ENCODE results near the gene HS3ST5.
"Not testable (repeated sequence)": the region's sequence is repeated elsewhere in the genome, so short reads cannot be mapped to it uniquely, and the experiment has no call there.

Gene HS3ST5

DNA sequence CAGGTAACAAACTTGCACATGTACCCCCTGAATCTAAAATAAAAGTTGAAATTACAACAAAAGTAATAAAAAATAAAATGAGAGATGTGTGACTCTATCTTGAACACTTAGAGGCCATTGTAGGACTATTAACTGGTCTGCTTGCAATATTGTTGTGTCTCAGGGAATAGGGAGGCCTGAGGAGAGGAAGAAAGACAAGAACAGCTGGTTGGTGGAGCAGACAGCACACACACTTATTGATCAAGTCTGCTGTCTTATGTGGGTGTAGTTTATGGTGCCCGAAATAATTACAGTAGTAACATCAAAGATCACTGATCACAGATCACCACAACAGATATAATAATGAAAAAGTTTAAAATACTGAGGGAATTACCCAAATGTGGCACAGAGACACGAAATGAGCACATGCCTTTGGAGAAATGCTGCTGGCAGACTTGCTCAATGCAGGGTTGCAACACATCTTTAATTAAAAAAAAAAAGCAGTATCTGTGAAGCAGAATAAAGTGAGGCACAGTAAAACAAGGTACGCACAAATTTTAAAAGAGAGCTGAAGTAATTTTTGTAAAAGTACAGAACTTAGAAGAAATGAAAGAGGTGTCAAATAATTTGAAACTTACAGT is 261.8 kb downstream of the HS3ST5 start:
- Mint-ChIP-seq H3K27ac (ENCODE audit: low read depth) (no peak overlapping the region), H3K9me3 (no peaks in the 10 kb centered on the region), H3K4me3 (no peak overlapping the region), H3K4me1 (no peaks in the 10 kb centered on the region), H3K27me3 (peaks cover 12% of the 10 kb centered on the region), H3K36me3 (ENCODE audit: insufficient read depth) (no peaks in the 10 kb centered on the region)
- ATAC-seq (replicated peaks; ENCODE audit: extremely low read depth, poor library complexity, severe bottlenecking) (no peak), DNase-seq (ENCODE audit: low spot score in 2 of 2) (no peak)

DNA sequence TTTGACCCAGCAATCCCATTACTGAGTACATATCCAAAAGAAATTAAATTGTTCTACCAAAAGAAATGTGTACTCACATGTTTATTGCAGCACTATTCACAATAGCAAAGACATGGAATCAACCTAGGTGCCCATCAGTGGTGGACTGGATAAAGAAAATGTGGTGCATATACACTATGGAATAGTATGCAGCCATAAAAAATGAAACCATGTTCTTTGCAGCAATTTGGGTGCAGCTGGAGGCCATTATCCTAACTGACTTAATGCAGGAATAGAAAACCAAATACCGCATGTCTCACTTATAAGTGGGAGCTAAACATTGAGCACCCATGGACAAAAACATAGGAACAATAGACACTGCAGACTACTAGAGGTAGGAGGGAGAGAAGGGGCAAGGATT is 262.4 kb downstream of the HS3ST5 start:
- not testable (repeated sequence) for DNase-seq (ENCODE audit: low spot score in 2 of 2); H3K27ac Mint-ChIP-seq (ENCODE audit: low read depth); ATAC-seq (replicated peaks; ENCODE audit: extremely low read depth, poor library complexity, severe bottlenecking); H3K36me3 Mint-ChIP-seq (ENCODE audit: insufficient read depth); H3K9me3 Mint-ChIP-seq; H3K4me1 Mint-ChIP-seq; H3K4me3 Mint-ChIP-seq
- H3K27me3 Mint-ChIP-seq, result peaks cover 12% of the 10 kb centered on the region

DNA sequence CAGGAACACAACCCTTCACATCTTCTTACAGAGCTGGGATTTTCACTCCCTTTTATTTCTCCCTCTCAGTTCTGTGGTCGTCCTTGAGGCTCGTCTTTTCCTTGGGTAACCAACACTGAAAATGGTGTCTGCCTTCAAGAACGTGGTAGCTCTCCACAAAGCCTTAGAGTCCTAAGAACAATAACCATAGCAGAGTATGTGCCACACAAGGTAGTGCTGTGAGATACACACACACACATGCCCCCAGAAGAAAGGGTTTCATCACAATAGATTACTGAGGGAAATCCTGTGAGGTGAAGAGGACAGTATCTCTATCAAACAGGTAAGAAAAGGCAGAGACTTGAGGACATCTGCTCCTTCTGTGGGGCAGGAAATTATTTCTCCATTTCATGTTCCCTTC is 267.0 kb downstream of the HS3ST5 start:
- Mint-ChIP-seq H3K27me3 (peaks cover 6% of the 10 kb centered on the region), H3K9me3 (no peaks in the 10 kb centered on the region), H3K36me3 (ENCODE audit: insufficient read depth) (no peaks in the 10 kb centered on the region), H3K27ac (ENCODE audit: low read depth) (no peak overlapping the region), H3K4me3 (no peak overlapping the region), H3K4me1 (no peaks in the 10 kb centered on the region)
- DNase-seq (ENCODE audit: low spot score in 2 of 2) (no peak), ATAC-seq (replicated peaks; ENCODE audit: extremely low read depth, poor library complexity, severe bottlenecking) (no peak)

DNA sequence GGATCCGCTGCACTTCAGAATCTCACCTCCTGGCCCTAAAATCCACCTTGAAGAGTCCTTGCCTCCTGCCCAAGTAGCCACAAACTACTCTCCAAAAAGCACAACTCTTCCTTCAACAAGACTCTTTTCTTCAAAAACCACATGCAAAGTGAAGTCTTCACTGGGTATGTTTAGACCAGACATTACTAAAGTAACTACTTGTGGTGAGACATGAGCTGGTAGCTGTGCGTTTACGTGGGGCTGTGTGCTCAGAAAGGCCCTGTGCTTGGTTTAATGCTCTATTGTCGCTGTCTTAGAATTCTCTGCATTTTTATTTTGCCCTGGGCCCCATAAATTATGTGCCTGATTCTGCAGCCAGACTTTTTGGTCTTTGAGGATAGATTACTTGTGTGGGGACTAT is 267.5 kb downstream of the HS3ST5 start:
- ATAC-seq (replicated peaks; ENCODE audit: extremely low read depth, poor library complexity, severe bottlenecking) (no peak), DNase-seq (ENCODE audit: low spot score in 2 of 2) (no peak)
- Mint-ChIP-seq H3K36me3 (ENCODE audit: insufficient read depth) (no peaks in the 10 kb centered on the region), H3K27ac (ENCODE audit: low read depth) (no peak overlapping the region), H3K27me3 (peaks cover 10% of the 10 kb centered on the region), H3K4me3 (no peak overlapping the region), H3K9me3 (no peaks in the 10 kb centered on the region), H3K4me1 (no peaks in the 10 kb centered on the region)

DNA sequence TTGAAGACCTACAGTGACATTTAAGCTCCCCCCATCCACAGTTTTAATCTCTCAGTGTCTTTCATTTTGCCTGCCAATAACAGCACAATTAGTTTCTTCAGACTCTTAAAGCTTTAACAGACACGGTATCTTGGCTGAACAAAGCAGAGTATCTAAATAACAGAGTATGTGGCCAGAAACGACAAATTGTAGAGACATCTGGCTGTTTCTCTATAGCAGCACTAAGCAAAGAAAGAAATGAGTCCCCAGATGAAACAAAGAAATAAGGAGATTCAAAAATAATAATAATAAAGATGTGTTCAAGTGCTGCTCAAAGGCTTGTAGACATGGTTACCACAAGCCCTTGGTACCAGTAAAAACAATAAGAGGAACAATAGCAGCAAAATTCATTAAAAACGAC is 274.1 kb downstream of the HS3ST5 start:
- DNase-seq (ENCODE audit: low spot score in 2 of 2) (no peak), ATAC-seq (replicated peaks; ENCODE audit: extremely low read depth, poor library complexity, severe bottlenecking) (no peak)
- H3K4me3 Mint-ChIP-seq, result no peak overlapping the region
- H3K27me3 Mint-ChIP-seq, result peaks cover 38% of the 10 kb centered on the region
- no peaks in the 10 kb centered on the region for H3K4me1 Mint-ChIP-seq
- no peaks in the 10 kb centered on the region for H3K9me3 Mint-ChIP-seq
- H3K36me3 Mint-ChIP-seq (ENCODE audit: insufficient read depth), result no peaks in the 10 kb centered on the region
- no peak overlapping the region for H3K27ac Mint-ChIP-seq (ENCODE audit: low read depth)

DNA sequence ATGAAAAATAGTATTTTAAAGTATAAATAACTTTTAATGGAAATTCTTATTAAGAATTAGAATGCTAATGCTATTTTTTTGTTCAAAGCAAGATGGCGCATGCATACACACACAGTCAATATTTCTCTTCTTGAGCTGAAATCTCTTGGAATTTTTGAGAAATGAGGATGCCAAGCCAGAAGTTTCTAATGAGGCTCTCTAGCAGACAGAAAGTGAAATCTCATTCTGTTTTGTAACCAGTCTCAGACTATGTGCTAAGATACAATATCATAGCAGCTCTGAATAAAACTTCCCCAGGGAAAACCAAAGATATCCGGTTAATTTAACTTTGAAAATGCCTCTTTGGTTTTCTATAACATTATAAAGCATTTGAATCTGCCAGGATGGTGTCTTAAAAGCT is 274.7 kb downstream of the HS3ST5 start:
- H3K27ac Mint-ChIP-seq (ENCODE audit: low read depth), result no peak overlapping the region

DNA sequence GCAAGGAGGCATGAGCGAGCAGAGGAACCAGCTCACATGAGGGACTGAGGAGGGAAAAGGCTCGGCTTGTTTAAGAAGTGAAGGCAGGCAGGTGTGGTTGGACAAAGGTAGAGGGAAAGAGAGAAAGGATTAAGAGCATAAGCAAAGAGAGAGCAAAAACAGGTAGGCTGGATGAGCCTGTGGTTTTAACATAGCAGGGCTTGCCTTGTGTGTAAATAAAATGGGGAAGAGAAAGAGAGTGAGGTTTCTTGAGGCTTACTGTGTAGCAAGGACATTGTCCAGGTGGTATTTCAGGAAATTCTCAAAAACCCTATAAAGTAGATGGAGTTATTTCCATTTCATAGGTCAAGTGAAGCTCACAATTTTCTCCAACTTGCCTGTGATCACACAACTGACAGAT is 278.0 kb downstream of the HS3ST5 start:
- no peak for ATAC-seq (replicated peaks; ENCODE audit: extremely low read depth, poor library complexity, severe bottlenecking)
- no peaks in the 10 kb centered on the region for H3K4me1 Mint-ChIP-seq
- H3K36me3 Mint-ChIP-seq (ENCODE audit: insufficient read depth), result no peaks in the 10 kb centered on the region
- peaks cover 26% of the 10 kb centered on the region for H3K27me3 Mint-ChIP-seq
- H3K4me3 Mint-ChIP-seq, result no peak overlapping the region
- H3K27ac Mint-ChIP-seq (ENCODE audit: low read depth), result no peak overlapping the region
- no peak for DNase-seq (ENCODE audit: low spot score in 2 of 2)
- H3K9me3 Mint-ChIP-seq, result no peaks in the 10 kb centered on the region

More for the DNA sequence above, 274.7 kb downstream of the HS3ST5 start:
- Mint-ChIP-seq H3K36me3 (ENCODE audit: insufficient read depth) (no peaks in the 10 kb centered on the region), H3K27me3 (peaks cover 38% of the 10 kb centered on the region), H3K4me3 (no peak overlapping the region), H3K9me3 (no peaks in the 10 kb centered on the region), H3K4me1 (no peaks in the 10 kb centered on the region)
- DNase-seq (ENCODE audit: low spot score in 2 of 2) (no peak), ATAC-seq (replicated peaks; ENCODE audit: extremely low read depth, poor library complexity, severe bottlenecking) (no peak)

DNA sequence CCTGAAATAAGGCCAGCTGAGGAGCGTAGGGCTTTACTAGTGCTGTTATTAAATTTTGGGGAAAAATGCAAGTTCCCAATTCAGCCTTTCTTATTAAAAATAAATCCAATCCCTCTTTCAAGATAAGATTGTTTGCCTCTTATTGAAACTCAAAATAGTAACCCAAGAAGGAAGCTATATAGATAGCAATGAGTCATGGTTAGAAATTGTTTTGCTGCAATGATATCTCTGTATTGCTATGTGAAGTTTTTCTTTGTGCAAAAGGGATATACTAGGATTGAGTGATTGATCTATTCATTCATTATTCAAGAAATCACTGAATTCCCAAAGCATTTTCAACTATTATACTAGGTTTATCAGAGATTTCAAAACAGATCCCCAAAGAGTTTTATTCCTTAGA is 278.9 kb downstream of the HS3ST5 start:
- no peak for ATAC-seq (replicated peaks; ENCODE audit: extremely low read depth, poor library complexity, severe bottlenecking)

DNA sequence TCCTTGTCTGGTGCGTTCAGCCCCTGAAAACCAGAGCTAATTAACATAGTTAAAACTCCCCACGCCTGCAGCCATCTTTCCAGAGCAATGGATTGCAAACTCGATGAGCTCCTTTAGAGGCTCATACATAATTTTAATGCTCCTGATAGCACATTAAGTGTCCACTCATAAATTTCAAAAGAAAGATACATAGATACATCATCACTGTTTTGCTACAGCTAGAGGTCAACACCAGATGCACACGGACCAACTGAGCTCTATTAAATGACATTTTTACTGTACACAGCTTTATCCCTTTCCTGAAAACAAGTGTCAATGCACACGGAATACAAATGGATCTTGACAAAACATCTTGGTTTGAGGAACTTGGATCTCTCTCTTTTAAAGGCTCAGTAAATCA is 280.6 kb downstream of the HS3ST5 start:
- ATAC-seq (replicated peaks; ENCODE audit: extremely low read depth, poor library complexity, severe bottlenecking) (no peak), DNase-seq (ENCODE audit: low spot score in 2 of 2) (no peak)

More for the DNA sequence above, 278.9 kb downstream of the HS3ST5 start:
- no peak for DNase-seq (ENCODE audit: low spot score in 2 of 2)
- no peaks in the 10 kb centered on the region for H3K36me3 Mint-ChIP-seq (ENCODE audit: insufficient read depth)
- no peak overlapping the region for H3K27ac Mint-ChIP-seq (ENCODE audit: low read depth)
- H3K9me3 Mint-ChIP-seq, result no peaks in the 10 kb centered on the region
- peaks cover 34% of the 10 kb centered on the region for H3K27me3 Mint-ChIP-seq
- H3K4me3 Mint-ChIP-seq, result no peak overlapping the region
- no peaks in the 10 kb centered on the region for H3K4me1 Mint-ChIP-seq

DNA sequence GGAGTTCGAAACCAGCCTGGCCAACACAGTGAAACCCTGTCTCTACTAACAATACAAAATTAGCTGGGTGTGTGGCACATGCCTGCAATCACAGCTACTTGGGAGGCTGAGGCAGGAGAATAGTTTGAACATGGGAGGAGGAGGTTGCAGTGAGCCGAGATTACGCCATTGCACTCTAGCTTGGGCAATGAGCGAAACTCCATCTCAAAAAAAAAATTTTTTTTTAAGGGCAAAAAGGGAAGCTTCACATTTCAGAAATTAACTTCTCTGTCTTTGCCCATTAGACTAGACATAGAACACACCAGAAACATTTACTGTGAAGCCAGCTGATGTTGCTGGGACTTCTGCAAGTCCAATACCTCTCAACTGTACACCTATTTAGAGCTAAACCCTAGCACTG is 281.1 kb downstream of the HS3ST5 start:
- H3K27ac Mint-ChIP-seq (ENCODE audit: low read depth), result no peak overlapping the region
- DNase-seq (ENCODE audit: low spot score in 2 of 2), result no peak
- no peaks in the 10 kb centered on the region for H3K36me3 Mint-ChIP-seq (ENCODE audit: insufficient read depth)
- no peak overlapping the region for H3K4me3 Mint-ChIP-seq
- no peak for ATAC-seq (replicated peaks; ENCODE audit: extremely low read depth, poor library complexity, severe bottlenecking)
- no peaks in the 10 kb centered on the region for H3K4me1 Mint-ChIP-seq
- H3K27me3 Mint-ChIP-seq, result peaks cover 34% of the 10 kb centered on the region
- H3K9me3 Mint-ChIP-seq, result no peaks in the 10 kb centered on the region

More for the DNA sequence above, 280.6 kb downstream of the HS3ST5 start:
- H3K27me3 Mint-ChIP-seq, result peaks cover 34% of the 10 kb centered on the region
- H3K9me3 Mint-ChIP-seq, result no peaks in the 10 kb centered on the region
- H3K4me1 Mint-ChIP-seq, result no peaks in the 10 kb centered on the region
- no peak overlapping the region for H3K27ac Mint-ChIP-seq (ENCODE audit: low read depth)
- no peak overlapping the region for H3K4me3 Mint-ChIP-seq
- H3K36me3 Mint-ChIP-seq (ENCODE audit: insufficient read depth), result no peaks in the 10 kb centered on the region

DNA sequence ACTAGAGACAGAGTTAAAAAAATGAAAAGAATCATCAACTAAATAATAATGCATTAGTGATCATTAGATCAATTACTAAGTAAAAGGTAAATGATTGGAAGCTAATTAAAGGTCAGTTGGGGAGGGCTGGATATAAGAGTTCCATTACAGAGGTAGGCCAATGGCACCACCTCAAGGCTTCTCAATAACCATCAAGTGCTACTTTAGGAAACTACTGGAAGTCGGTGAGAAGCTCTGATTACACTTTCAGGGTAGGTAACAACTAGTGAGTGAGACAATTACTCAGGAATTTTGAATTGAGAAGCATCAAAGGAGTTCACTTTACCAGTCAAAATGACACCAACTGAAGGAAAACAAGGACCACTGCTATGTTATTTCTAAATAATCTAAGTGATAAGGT is 281.7 kb downstream of the HS3ST5 start:
- Mint-ChIP-seq H3K9me3 (no peaks in the 10 kb centered on the region), H3K27ac (ENCODE audit: low read depth) (no peak overlapping the region), H3K27me3 (peaks cover 33% of the 10 kb centered on the region), H3K36me3 (ENCODE audit: insufficient read depth) (no peaks in the 10 kb centered on the region), H3K4me1 (no peaks in the 10 kb centered on the region), H3K4me3 (no peak overlapping the region)
- ATAC-seq (replicated peaks; ENCODE audit: extremely low read depth, poor library complexity, severe bottlenecking) (no peak), DNase-seq (ENCODE audit: low spot score in 2 of 2) (no peak)

DNA sequence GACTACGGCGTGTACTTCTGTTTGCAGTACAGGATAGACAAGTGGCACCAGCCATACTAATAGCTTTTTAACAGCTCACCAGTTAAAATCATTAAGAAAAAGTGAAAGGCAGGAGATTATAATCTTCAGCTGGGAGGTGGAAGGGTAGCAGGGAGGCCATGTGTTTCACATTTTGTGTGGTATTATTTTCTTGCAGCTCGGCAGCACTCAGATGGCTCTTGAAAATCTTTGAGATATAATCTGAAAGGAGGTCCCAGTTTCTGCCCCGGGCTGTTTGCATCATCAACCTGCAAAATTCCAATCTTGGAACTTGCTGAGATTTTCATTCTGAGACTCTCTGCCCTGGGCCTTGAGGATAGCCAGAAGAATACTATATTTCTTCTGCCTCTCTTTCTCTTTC is 284.4 kb downstream of the HS3ST5 start:
- ATAC-seq (replicated peaks; ENCODE audit: extremely low read depth, poor library complexity, severe bottlenecking) (no peak), DNase-seq (ENCODE audit: low spot score in 2 of 2) (no peak)
- Mint-ChIP-seq H3K36me3 (ENCODE audit: insufficient read depth) (no peaks in the 10 kb centered on the region), H3K9me3 (no peaks in the 10 kb centered on the region), H3K4me3 (no peak overlapping the region), H3K27ac (ENCODE audit: low read depth) (no peak overlapping the region), H3K4me1 (no peaks in the 10 kb centered on the region), H3K27me3 (peaks cover 19% of the 10 kb centered on the region)

DNA sequence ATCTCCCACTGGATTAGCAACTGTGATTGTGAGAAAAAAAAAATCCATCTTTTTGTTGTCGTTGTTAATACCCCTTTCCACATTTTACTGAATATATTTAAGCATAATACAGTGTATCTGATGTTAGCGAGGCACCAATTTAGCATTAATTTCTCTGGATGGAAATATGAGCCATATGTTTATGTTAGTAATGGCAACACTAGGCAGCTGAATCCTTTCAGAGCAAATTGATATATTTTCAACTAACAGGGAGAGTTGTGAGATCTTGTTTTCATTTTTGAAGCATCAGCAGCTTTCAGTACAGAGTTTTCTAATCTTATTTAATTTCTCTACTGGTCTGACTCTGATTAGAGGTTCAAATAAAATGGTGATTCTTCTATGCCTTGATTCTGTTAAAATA is 287.1 kb downstream of the HS3ST5 start:
- H3K4me3 Mint-ChIP-seq, result no peak overlapping the region
- no peaks in the 10 kb centered on the region for H3K36me3 Mint-ChIP-seq (ENCODE audit: insufficient read depth)
- H3K27ac Mint-ChIP-seq (ENCODE audit: low read depth), result no peak overlapping the region
- H3K27me3 Mint-ChIP-seq, result peaks cover 19% of the 10 kb centered on the region
- no peaks in the 10 kb centered on the region for H3K9me3 Mint-ChIP-seq
- ATAC-seq (replicated peaks; ENCODE audit: extremely low read depth, poor library complexity, severe bottlenecking), result no peak
- H3K4me1 Mint-ChIP-seq, result no peaks in the 10 kb centered on the region
- no peak for DNase-seq (ENCODE audit: low spot score in 2 of 2)

DNA sequence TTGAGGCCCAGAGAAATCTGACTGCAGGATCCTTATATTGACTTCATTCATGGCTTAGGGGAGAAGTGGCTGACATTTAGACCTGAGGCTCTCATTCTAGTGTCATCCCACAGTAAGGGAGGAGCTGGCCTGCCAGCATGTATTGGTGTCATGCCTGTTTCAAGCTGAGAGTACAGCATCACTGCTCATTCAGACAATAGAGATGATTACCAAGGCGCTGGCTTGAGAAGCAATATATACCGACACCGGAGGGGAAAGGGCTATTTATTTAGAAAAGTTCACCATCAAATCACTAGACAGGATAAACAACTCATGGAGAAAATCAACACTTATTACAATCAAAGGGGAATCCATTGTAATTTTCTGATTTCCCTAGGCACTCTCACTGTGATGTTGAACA is 287.5 kb downstream of the HS3ST5 start:
- Mint-ChIP-seq H3K9me3 (no peaks in the 10 kb centered on the region), H3K4me1 (no peaks in the 10 kb centered on the region), H3K36me3 (ENCODE audit: insufficient read depth) (no peaks in the 10 kb centered on the region), H3K4me3 (no peak overlapping the region), H3K27me3 (peaks cover 19% of the 10 kb centered on the region), H3K27ac (ENCODE audit: low read depth) (no peak overlapping the region)
- ATAC-seq (replicated peaks; ENCODE audit: extremely low read depth, poor library complexity, severe bottlenecking) (no peak), DNase-seq (ENCODE audit: low spot score in 2 of 2) (no peak)

All from central memory CD8-positive, alpha-beta T cell (primary cell).